22Rv1 (cell line): ENCODE data around the gene GBP3.
"Not testable (repeated sequence)": the region's sequence is repeated elsewhere in the genome, so short reads cannot be mapped to it uniquely, and the experiment has no call there.

Experiments used
- H3K27ac ChIP-seq: fragments of 450-650 bp; 2 replicates; pipeline ENCODE4 v1.5.1; 2017
- ZFX ChIP-seq: fragments of 450-650 bp; IDR thresholded peaks from 2 replicates; pipeline ENCODE4 v1.6.1; 2017; ENCODE audit warnings: antibody characterized with exemption, borderline replicate concordance
- TF ChIP-seq, protein P1 (sequence below): fragments of 450-650 bp; IDR thresholded peaks from 2 replicates; pipeline ENCODE4 v1.5.1; 2017; ENCODE audit warnings: mild to moderate bottlenecking

The GBP3 gene

DNA sequence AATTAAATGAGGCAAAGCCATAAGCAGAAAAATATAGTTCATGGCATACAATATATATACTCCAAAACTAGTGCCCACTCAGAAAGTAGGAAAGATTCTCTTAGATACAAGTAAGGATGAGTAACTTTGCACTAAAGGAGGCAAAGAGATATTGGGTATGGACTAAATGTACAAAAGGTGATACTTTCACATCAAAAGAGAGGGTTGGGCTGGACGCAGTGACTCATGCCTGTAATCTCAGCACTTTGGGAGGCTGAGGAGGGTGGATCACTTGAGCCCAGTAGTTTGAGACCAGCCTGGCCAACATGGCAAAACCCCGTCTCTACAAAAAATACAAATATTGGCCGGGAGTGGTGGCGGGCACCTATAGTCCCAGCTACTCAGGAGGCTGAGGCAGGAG lies 37.0 kb downstream of the GBP3 start:
- no peak for TF ChIP-seq ZFX
- TF ChIP-seq, protein P1, sequence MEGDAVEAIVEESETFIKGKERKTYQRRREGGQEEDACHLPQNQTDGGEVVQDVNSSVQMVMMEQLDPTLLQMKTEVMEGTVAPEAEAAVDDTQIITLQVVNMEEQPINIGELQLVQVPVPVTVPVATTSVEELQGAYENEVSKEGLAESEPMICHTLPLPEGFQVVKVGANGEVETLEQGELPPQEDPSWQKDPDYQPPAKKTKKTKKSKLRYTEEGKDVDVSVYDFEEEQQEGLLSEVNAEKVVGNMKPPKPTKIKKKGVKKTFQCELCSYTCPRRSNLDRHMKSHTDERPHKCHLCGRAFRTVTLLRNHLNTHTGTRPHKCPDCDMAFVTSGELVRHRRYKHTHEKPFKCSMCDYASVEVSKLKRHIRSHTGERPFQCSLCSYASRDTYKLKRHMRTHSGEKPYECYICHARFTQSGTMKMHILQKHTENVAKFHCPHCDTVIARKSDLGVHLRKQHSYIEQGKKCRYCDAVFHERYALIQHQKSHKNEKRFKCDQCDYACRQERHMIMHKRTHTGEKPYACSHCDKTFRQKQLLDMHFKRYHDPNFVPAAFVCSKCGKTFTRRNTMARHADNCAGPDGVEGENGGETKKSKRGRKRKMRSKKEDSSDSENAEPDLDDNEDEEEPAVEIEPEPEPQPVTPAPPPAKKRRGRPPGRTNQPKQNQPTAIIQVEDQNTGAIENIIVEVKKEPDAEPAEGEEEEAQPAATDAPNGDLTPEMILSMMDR = no peak
- peak overlapping the region; percentile 52 for H3K27ac ChIP-seq

DNA sequence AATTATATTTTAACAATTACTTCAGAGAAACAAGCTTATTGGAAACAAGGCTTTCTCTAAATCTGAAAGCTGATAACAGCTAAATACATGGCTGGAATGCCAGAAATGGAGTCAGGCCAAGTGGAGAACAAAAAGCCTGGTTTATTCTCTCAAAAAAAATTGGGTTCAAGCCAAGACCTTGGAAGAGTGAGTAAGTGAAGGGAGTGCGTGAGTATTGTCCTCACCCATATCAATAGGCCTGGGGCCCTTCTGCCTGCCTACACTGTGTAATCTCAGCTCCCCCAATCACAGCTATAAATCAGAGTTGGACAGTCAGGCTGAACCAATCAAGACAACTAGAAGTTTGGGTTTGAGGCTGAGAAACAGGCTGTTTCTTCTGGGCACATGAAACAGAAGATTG lies 37.6 kb downstream of the GBP3 start:
- peak overlapping the region; percentile 52 for H3K27ac ChIP-seq
- TF ChIP-seq ZFX = no peak
- TF ChIP-seq, protein P1 = no peak

DNA sequence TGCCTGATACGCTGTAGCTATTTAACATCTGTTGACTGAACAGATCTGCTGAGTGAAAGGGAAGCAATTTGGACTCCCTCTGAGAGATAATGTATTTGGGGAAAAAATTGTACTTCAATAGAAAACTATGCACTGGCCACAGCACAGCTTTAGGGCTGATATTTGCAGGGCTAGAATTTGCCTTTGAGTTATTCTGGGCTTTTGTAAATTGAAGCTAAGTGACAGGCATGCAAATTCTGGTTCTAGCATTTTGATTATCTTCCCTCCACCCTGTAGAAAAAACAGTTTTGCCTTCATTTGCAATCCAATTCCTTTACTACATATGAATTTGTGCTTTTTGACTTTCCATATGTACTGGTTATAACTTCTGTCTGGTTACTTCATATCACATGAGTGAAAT lies 38.1 kb downstream of the GBP3 start:
- TF ChIP-seq, protein P1 = no peak
- TF ChIP-seq ZFX = no peak
- peak overlapping the region; percentile 52 for H3K27ac ChIP-seq

DNA sequence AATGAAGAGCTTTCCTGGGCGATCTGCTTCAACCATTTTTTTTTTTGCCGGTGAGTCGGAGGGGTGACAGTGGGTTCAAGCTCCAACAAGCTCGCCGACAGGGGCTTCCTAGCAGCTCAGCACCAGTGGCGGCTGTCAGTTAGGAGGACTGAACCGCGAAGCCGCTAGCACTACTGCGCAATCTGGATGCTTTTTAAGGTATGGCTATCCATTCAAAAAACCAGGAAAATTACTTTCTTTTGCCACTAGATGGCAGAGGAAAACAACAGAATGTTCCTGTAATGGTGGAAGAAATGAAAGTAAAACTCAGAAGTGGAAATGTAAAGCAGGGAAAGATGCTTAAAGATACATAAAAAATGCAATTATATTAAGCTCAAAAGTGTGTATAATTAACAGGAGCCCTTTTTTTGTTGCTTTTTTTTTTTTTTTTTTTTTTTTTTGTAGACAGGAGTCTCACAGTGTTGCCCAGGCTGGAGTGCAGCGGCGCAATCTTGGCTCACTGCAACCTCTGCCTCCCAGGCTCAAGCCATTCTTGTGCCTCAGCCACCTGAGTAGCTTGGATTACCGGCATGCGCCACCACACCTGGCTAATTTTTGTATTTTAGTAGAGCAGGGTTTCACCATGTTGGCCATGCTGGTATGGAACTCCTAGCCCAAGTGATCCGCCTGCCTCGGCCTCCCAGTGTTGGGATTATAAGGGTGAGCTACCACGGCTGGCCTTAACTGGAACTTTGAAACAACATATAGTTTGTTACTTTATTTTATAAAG lies 38.7 kb downstream of the GBP3 start:
- TF ChIP-seq, protein P1 = peak; percentile 71
- TF ChIP-seq ZFX = no peak
- peak overlapping the region; percentile 52 for H3K27ac ChIP-seq

DNA sequence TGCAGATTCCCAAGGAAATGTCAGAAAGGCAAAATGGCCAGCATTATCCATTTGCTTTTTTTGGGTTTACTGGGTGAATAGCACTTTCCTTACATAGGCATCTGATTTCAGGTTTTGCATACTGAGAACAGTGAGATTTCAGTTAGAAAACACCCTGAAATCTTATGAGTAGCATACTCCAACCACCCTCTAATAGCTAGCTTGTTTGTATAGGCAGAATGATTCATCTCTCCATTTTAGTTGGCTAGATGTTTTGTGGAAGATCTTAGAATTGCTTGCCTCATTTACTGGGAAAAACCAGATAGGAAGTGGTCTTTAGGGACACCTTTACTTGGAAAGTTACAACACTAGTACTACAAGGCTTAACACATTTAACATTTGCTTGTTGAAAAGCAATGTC lies 40.6 kb downstream of the GBP3 start:
- TF ChIP-seq ZFX = no peak
- TF ChIP-seq, protein P1 = no peak
- no peak overlapping the region for H3K27ac ChIP-seq

DNA sequence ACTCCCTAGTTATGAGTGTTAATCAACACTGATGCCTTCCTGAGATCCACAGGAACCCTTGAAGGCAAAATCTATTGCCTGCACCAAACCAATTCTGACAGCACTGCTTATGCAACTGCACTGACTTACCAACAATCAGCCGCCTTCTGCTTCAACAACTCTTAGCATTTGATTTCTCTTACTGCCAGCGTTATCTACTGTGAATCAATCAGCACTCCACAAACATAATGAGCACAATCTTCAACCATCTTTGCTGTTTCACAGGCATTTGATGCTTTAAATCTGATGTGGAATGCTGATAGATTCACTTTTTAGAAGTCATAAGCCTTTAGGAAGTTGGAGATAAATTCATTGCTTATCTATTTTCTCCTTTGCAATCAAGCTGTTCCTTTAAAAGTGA lies 41.2 kb downstream of the GBP3 start:
- H3K27ac ChIP-seq = not testable (repeated sequence)

DNA sequence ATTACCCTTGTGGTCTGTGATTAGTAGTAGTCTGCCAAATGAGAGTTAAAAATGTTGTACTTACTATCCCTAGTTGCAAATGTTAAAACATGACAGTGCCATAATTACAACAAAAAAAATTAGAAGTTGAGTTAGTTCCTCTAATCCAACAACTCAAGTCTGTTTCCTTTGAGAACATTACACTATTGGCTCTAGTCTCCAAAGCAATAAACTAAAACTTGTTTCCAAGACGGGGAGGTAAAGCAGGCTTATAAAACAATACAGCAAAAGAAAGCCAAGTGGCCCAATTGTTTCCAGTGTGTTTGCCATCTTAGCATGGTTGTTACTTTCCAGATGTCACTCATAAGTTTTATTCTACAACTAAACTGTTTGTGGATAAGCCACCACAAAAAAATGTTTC lies 41.8 kb downstream of the GBP3 start:
- H3K27ac ChIP-seq = no peak overlapping the region
- no peak for TF ChIP-seq ZFX
- TF ChIP-seq, protein P1 = no peak

DNA sequence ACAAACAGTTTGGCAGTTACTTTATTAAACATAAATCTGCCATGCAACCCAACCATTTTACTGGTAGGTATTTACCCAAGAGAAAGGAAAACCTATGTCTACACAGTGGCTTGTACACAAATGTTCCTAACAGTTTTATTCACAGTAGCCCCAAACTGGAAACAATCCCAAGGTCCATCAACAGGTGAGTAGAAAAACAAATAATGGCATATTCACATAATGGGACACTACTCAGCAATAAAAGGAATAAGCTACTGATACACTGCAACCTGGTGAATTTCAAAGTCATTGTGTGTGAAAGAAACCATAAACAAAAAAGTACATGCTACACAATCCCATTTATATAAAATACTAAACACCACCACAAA lies 42.9 kb downstream of the GBP3 start:
- TF ChIP-seq, protein P1 = no peak
- TF ChIP-seq ZFX = no peak
- H3K27ac ChIP-seq = no peak overlapping the region
